ENCODE measurements around the gene DLGAP1.

The DLGAP1 gene

GRCh38 chr18:3541549-3542386 is 913.3 kb downstream of the DLGAP1 start:
- no peak for DNase-seq (ENCODE audit: low read depth in 2 of 2)

- DNase-seq (ENCODE audit: low read depth in 2 of 2) = no peak
Observed at GRCh38 chr18:3540805-3541548, 914.1 kb downstream of the DLGAP1 start.

GRCh38 chr18:3538954-3539617 is 916.0 kb downstream of the DLGAP1 start:
- DNase-seq (ENCODE audit: low read depth in 2 of 2) = no peak

- no peak for DNase-seq (ENCODE audit: low read depth in 2 of 2)
Observed at GRCh38 chr18:3538456-3538855, 916.7 kb downstream of the DLGAP1 start.

GRCh38 chr18:3530807-3531206 is 924.3 kb downstream of the DLGAP1 start:
- no peak for DNase-seq (ENCODE audit: low read depth in 2 of 2)

GRCh38 chr18:3529601-3530000 is 925.5 kb downstream of the DLGAP1 start:
- no peak for DNase-seq (ENCODE audit: low read depth in 2 of 2)

- no peak for DNase-seq (ENCODE audit: low read depth in 2 of 2)
Observed at GRCh38 chr18:3529077-3529476, 926.0 kb downstream of the DLGAP1 start.

- DNase-seq (ENCODE audit: low read depth in 2 of 2) = no peak
Observed at GRCh38 chr18:3528231-3528630, 926.9 kb downstream of the DLGAP1 start.

GRCh38 chr18:3526421-3527354 is 928.4 kb downstream of the DLGAP1 start:
- DNase-seq (ENCODE audit: low read depth in 2 of 2) = no peak

GRCh38 chr18:3525870-3526420 is 929.2 kb downstream of the DLGAP1 start:
- peak in 1 of 2 experiments; percentile 8 for DNase-seq (ENCODE audit: low read depth in 2 of 2)

- DNase-seq (ENCODE audit: low read depth in 2 of 2) = no peak
Observed at GRCh38 chr18:3524706-3525105, 930.4 kb downstream of the DLGAP1 start.

- no peak for DNase-seq (ENCODE audit: low read depth in 2 of 2)
Observed at GRCh38 chr18:3520230-3521085, 934.6 kb downstream of the DLGAP1 start.

GRCh38 chr18:3514312-3515216 is 940.5 kb downstream of the DLGAP1 start:
- DNase-seq (ENCODE audit: low read depth in 2 of 2) = no peak

GRCh38 chr18:3513481-3513880 is 941.6 kb downstream of the DLGAP1 start:
- DNase-seq (ENCODE audit: low read depth in 2 of 2) = no peak

GRCh38 chr18:3511980-3512379 is 943.1 kb downstream of the DLGAP1 start:
- no peak for DNase-seq (ENCODE audit: low read depth in 2 of 2)

- DNase-seq (ENCODE audit: low read depth in 2 of 2) = no peak
Observed at GRCh38 chr18:3510896-3511295, 944.2 kb downstream of the DLGAP1 start.

GRCh38 chr18:3510024-3510423 is 945.1 kb downstream of the DLGAP1 start:
- DNase-seq (ENCODE audit: low read depth in 2 of 2) = no peak

- no peak for DNase-seq (ENCODE audit: low read depth in 2 of 2)
Observed at GRCh38 chr18:3508576-3509549, 946.2 kb downstream of the DLGAP1 start.

Data from stimulated activated CD4-positive, alpha-beta T cell treated with anti-CD3 and anti-CD28 coated beads, Interleukin-12 subunit alpha, Interleukin-12 subunit beta, amount 100 ng/mL, for 24 hours (primary cell).